ENCODE measurements around the gene CCDC88B. TPM values are rescaled to one million over a fixed set of nuclear protein-coding genes. Genes with fewer than 3 reads are reported as not detected.

The CCDC88B gene
- total and polyA plus RNA-seq, 2 experiments from 2014 or later, result 4.9 to 10.0 TPM

GRCh38 chr11:64304032-64304315 lies 36.0 kb upstream of the CCDC88B start:
- DNase-seq (ENCODE audit: low spot score), result no peak
- 56% methylated on average over 5 of the region's 5 CpGs for WGBS (ENCODE audit: low lambda C conversion rate, missing lambda C conversion rate)
- Histone ChIP-seq H3K27me3 (peaks cover 19% of the 10 kb centered on the region), H3K4me3 (no peak overlapping the region), H3K36me3 (replicated peaks; ENCODE audit: insufficient read depth, low read depth) (no peaks in the 10 kb centered on the region), H3K9me3 (ENCODE audit: low read depth) (no peaks in the 10 kb centered on the region), H2AFZ (no peak overlapping the region), H3K27ac (peak overlapping the region; percentile 87), H3K4me1 (ENCODE audit: insufficient read depth) (peaks cover 29% of the 10 kb centered on the region), H3K9me2 (replicated peaks; ENCODE audit: insufficient read depth) (no peaks in the 10 kb centered on the region), H3K4me2 (peak overlapping the region; percentile 78), H4K20me1 (ENCODE audit: insufficient read depth, poor library complexity, severe bottlenecking) (no peaks in the 10 kb centered on the region), H3K79me2 (peaks cover 28% of the 10 kb centered on the region)
- TF ChIP-seq EZH2phosphoT487 (IDR thresholded peaks at IDR 0.05; ENCODE audit: low read depth, severe bottlenecking, unreplicated experiment), result no peak
- no peak for TF ChIP-seq EZH2 (IDR thresholded peaks at IDR 0.05; ENCODE audit: borderline replicate concordance)
- TF ChIP-seq CTCF (IDR thresholded peaks at IDR 0.05; ENCODE audit: poor library complexity), result no peak

- peaks cover 24% of the 10 kb centered on the region for H3K4me1 ChIP-seq (ENCODE audit: insufficient read depth)
- H4K20me1 ChIP-seq (ENCODE audit: insufficient read depth, poor library complexity, severe bottlenecking), result no peaks in the 10 kb centered on the region
- H3K9me2 ChIP-seq (replicated peaks; ENCODE audit: insufficient read depth), result no peaks in the 10 kb centered on the region
- H3K27ac ChIP-seq, result peak overlapping the region; percentile 87
- H2AFZ ChIP-seq, result peak overlapping the region; percentile 45
- peak overlapping the region; percentile 78 for H3K4me2 ChIP-seq
- WGBS (ENCODE audit: low lambda C conversion rate, missing lambda C conversion rate), result 1% methylated on average over 44 of the region's 46 CpGs
- H3K36me3 ChIP-seq (replicated peaks; ENCODE audit: insufficient read depth, low read depth), result no peaks in the 10 kb centered on the region
- H3K4me3 ChIP-seq, result peak overlapping the region; percentile 38
- peak; percentile 96 for DNase-seq (ENCODE audit: low spot score)
- H3K79me2 ChIP-seq, result peaks cover 33% of the 10 kb centered on the region
- H3K27me3 ChIP-seq, result peaks cover 14% of the 10 kb centered on the region
- peak; percentile 93 for TF ChIP-seq CTCF (IDR thresholded peaks at IDR 0.05; ENCODE audit: poor library complexity)
- TF ChIP-seq EZH2 (IDR thresholded peaks at IDR 0.05; ENCODE audit: borderline replicate concordance), result no peak
- H3K9me3 ChIP-seq (ENCODE audit: low read depth), result no peaks in the 10 kb centered on the region
These were observed 35.5 kb upstream of the CCDC88B start for GRCh38 chr11:64304316-64305072.

- TF ChIP-seq EZH2phosphoT487 (IDR thresholded peaks at IDR 0.05; ENCODE audit: low read depth, severe bottlenecking, unreplicated experiment) (no peak), EZH2 (IDR thresholded peaks at IDR 0.05; ENCODE audit: borderline replicate concordance) (no peak), CTCF (IDR thresholded peaks at IDR 0.05; ENCODE audit: poor library complexity) (no peak)
- Histone ChIP-seq H2AFZ (peak within 1 kb of the TSS; percentile 45), H3K4me1 (ENCODE audit: insufficient read depth) (peaks cover 17% of the 10 kb centered on the region), H3K27me3 (peaks cover 7% of the 10 kb centered on the region), H3K9me3 (ENCODE audit: low read depth) (no peaks in the 10 kb centered on the region), H3K9me2 (replicated peaks; ENCODE audit: insufficient read depth) (no peaks in the 10 kb centered on the region), H4K20me1 (ENCODE audit: insufficient read depth, poor library complexity, severe bottlenecking) (no peaks in the 10 kb centered on the region), H3K4me2 (peak within 1 kb of the TSS; percentile 90), H3K79me2 (peaks cover 38% of the 10 kb centered on the region), H3K36me3 (replicated peaks; ENCODE audit: insufficient read depth, low read depth) (no peaks in the 10 kb centered on the region), H3K4me3 (peak within 1 kb of the TSS; percentile 62), H3K27ac (peak within 1 kb of the TSS; percentile 95)
- 2% methylated on average over 36 of the region's 81 CpGs for WGBS (ENCODE audit: low lambda C conversion rate, missing lambda C conversion rate)
- peak; percentile 100 for DNase-seq (ENCODE audit: low spot score)
These were observed 34.8 kb upstream of the CCDC88B start, which contains the start of gene ESRRA for GRCh38 chr11:64305075-64305690. TSS of gene ESRRA (plus strand) at chr11:64305524. CDS start at chr11:64307180, 1,656 bp downstream.
